Stimulated activated memory B cell treated with anti-CD40 and anti-IgM and Interleukin-4, amounts not matched to agents 10 μg/mL and 1 μg/mL and 100 μg/mL, for 72 hours (primary cell): ENCODE measurements around the gene PCDHA4.
"Not testable (repeated sequence)": the region's sequence is repeated elsewhere in the genome, so short reads cannot be mapped to it uniquely, and the experiment has no call there.

Experiments
- ATAC-seq: fragments of 150-1000 bp; cut with Tn5 transposase; 2 replicates; pipeline ENCODE4 v1.10.0; 2021
- H3K27ac Mint-ChIP-seq: one replicate; pipeline ENCODE4 v1.8.0; 2022; ENCODE audit warnings: mild to moderate bottlenecking, mixed read lengths
- H3K27me3 Mint-ChIP-seq: one replicate; pipeline ENCODE4 v1.8.0; 2022; ENCODE audit warnings: mixed read lengths
- H3K36me3 Mint-ChIP-seq: one replicate; pipeline ENCODE4 v1.8.0; 2022; ENCODE audit warnings: mixed read lengths
- H3K4me1 Mint-ChIP-seq: one replicate; pipeline ENCODE4 v1.8.0; 2022; ENCODE audit warnings: mixed read lengths
- H3K4me3 Mint-ChIP-seq: one replicate; pipeline ENCODE4 v1.8.0; 2022; ENCODE audit warnings: mild to moderate bottlenecking, moderate library complexity, mixed read lengths
- H3K9me3 Mint-ChIP-seq: one replicate; pipeline ENCODE4 v1.8.0; 2022; ENCODE audit warnings: mixed read lengths

The PCDHA4 gene

GRCh38 chr5:140801494-140801841 is 5.4 kb upstream of the PCDHA4 start:
- peaks cover 7% of the 10 kb centered on the region for H3K9me3 Mint-ChIP-seq
- no peaks in the 10 kb centered on the region for H3K36me3 Mint-ChIP-seq
- no peak for ATAC-seq
- H3K27me3 Mint-ChIP-seq = peaks cover 9% of the 10 kb centered on the region
- H3K4me1 Mint-ChIP-seq = no peaks in the 10 kb centered on the region
- no peak overlapping the region for H3K4me3 Mint-ChIP-seq
- H3K27ac Mint-ChIP-seq = no peak overlapping the region

DNA sequence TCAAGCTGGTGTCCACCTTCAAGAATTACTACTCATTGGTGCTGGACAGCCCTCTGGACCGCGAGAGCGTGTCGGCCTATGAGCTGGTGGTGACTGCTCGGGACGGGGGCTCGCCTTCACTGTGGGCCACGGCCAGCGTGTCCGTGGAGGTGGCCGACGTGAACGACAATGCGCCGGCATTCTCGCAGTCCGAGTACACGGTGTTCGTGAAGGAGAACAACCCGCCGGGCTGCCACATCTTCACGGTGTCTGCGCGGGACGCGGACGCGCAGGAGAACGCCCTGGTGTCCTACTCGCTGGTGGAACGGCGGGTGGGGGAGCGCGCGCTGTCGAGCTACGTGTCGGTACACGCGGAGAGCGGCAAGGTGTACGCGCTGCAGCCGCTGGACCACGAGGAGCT is 4.5 kb upstream of the PCDHA4 start:
- ATAC-seq, H3K27me3 Mint-ChIP-seq, H3K4me3 Mint-ChIP-seq, H3K27ac Mint-ChIP-seq, H3K9me3 Mint-ChIP-seq, H3K4me1 Mint-ChIP-seq, H3K36me3 Mint-ChIP-seq: not testable (repeated sequence)

GRCh38 chr5:140802781-140803271 is 4.0 kb upstream of the PCDHA4 start:
- no peaks in the 10 kb centered on the region for H3K36me3 Mint-ChIP-seq
- H3K9me3 Mint-ChIP-seq = peaks cover 7% of the 10 kb centered on the region
- H3K27ac Mint-ChIP-seq = no peak overlapping the region
- no peak overlapping the region for H3K4me3 Mint-ChIP-seq
- no peak for ATAC-seq
- peaks cover 9% of the 10 kb centered on the region for H3K27me3 Mint-ChIP-seq
- no peaks in the 10 kb centered on the region for H3K4me1 Mint-ChIP-seq

GRCh38 chr5:140808241-140808888 is 1.5 kb downstream of the PCDHA4 start:
- not testable (repeated sequence) for H3K4me3 Mint-ChIP-seq, ATAC-seq, H3K4me1 Mint-ChIP-seq, H3K36me3 Mint-ChIP-seq, H3K27me3 Mint-ChIP-seq, H3K27ac Mint-ChIP-seq
- H3K9me3 Mint-ChIP-seq = peaks cover 11% of the 10 kb centered on the region

- ATAC-seq = no peak
- H3K27ac Mint-ChIP-seq = no peak overlapping the region
- peaks cover 9% of the 10 kb centered on the region for H3K9me3 Mint-ChIP-seq
- H3K36me3 Mint-ChIP-seq = no peaks in the 10 kb centered on the region
- no peaks in the 10 kb centered on the region for H3K4me1 Mint-ChIP-seq
- peaks cover 9% of the 10 kb centered on the region for H3K27me3 Mint-ChIP-seq
- no peak overlapping the region for H3K4me3 Mint-ChIP-seq
Measured at GRCh38 chr5:140808889-140809291, 2.0 kb downstream of the PCDHA4 start.

DNA sequence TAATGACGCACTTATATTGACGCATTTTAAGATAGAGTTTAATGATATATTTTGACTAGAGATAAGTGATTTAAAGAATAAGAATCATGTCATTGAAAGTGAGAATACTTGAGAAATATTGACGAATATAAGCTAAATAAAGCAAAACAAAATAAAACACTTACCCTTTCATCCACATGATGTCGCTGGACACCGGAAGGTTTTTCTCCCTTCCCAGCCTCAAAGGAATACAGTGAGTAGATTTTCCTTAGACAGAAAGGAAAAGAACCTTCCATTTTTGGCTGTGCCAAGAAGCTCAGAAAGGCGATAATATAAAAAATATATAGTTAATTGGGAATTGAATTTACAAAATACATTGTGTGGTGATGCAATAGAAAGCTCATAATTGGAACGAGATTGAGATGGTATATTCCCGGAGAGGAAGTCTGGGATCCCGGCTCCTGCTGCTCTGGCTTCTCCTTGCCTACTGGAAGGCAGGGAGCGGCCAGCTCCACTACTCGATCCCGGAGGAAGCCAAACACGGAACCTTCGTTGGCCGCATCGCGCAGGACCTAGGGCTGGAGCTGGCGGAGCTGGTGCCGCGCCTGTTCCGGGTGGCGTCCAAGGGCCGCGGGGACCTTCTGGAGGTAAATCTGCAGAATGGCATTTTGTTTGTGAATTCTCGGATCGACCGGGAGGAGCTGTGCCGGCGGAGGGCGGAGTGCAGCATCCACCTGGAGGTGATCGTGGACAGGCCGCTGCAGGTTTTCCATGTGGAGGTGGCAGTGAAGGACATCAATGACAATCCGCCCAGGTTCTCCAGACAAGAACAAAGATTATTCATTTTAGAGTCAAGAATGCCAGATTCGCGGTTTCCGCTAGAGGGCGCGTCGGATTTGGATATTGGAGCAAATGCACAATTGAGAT is 14.8 kb downstream of the PCDHA4 start, which contains the start of gene PCDHA5:
PCDHA5 (plus strand) TSS at position 239 of the 906 bp plus-strand sequence.
- peaks cover 15% of the 10 kb centered on the region for H3K27me3 Mint-ChIP-seq
- no peak within 1 kb of the TSS for H3K27ac Mint-ChIP-seq
- no peaks in the 10 kb centered on the region for H3K36me3 Mint-ChIP-seq
- no peak for ATAC-seq
- H3K9me3 Mint-ChIP-seq = peaks cover 1% of the 10 kb centered on the region
- no peak within 1 kb of the TSS for H3K4me3 Mint-ChIP-seq
- H3K4me1 Mint-ChIP-seq = no peaks in the 10 kb centered on the region

GRCh38 chr5:140822281-140822629 is 15.4 kb downstream of the PCDHA4 start:
- no peak overlapping the region for H3K4me3 Mint-ChIP-seq
- ATAC-seq = no peak
- H3K36me3 Mint-ChIP-seq = no peaks in the 10 kb centered on the region
- H3K27me3 Mint-ChIP-seq = peaks cover 22% of the 10 kb centered on the region
- H3K27ac Mint-ChIP-seq = no peak overlapping the region
- peaks cover 3% of the 10 kb centered on the region for H3K9me3 Mint-ChIP-seq
- H3K4me1 Mint-ChIP-seq = no peaks in the 10 kb centered on the region

GRCh38 chr5:140822969-140823368 is 16.1 kb downstream of the PCDHA4 start:
- H3K27me3 Mint-ChIP-seq = peaks cover 19% of the 10 kb centered on the region

DNA sequence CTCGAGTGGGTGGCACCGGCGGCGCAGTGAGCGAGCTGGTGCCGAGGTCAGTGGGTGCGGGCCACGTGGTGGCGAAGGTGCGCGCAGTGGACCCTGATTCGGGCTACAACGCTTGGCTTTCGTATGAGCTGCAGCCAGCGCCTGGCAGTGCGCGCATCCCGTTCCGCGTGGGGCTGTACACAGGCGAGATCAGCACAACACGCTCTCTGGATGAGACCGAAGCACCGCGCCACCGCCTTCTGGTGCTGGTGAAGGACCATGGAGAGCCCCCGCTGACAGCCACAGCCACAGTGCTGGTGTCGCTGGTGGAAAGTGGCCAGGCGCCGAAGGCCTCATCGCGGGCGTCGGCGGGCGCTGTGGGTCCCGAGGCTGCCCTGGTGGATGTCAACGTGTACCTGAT is 16.6 kb downstream of the PCDHA4 start:
- H3K4me3 Mint-ChIP-seq = no peak overlapping the region
- peaks cover 3% of the 10 kb centered on the region for H3K9me3 Mint-ChIP-seq
- H3K36me3 Mint-ChIP-seq = no peaks in the 10 kb centered on the region
- peaks cover 15% of the 10 kb centered on the region for H3K27me3 Mint-ChIP-seq
- H3K27ac Mint-ChIP-seq = no peak overlapping the region
- no peak for ATAC-seq
- H3K4me1 Mint-ChIP-seq = no peaks in the 10 kb centered on the region

More at GRCh38 chr5:140822969-140823368, 16.1 kb downstream of the PCDHA4 start:
- not testable (repeated sequence) for H3K36me3 Mint-ChIP-seq, H3K4me3 Mint-ChIP-seq, H3K27ac Mint-ChIP-seq, H3K4me1 Mint-ChIP-seq, H3K9me3 Mint-ChIP-seq, ATAC-seq

DNA sequence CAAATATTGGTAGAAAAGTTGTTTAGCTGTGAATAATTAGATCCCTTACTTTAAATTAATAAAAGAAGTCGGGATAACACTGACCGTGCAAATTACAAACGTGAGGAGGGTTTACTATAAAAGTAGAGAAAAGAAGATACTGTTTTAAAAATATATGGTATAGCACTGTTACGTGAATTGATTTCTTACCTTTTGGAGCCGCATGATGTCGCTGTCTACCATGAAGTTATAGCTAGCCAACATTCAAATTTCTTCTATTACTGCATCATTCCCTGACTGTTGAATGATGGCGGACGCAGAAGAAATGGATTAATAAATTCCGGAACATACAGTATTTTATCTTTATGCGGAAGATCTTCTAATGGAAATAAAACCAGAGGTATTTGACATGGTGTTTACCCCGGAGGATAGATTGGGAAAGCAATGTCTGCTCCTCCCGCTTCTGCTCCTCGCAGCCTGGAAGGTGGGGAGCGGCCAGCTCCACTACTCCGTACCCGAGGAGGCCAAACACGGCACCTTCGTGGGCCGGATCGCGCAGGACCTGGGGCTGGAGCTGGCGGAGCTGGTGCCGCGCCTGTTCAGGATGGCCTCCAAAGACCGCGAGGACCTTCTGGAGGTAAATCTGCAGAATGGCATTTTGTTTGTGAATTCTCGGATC is 21.0 kb downstream of the PCDHA4 start, which contains the start of gene PCDHA6:
PCDHA6 (plus strand) TSS at position 257 of the 658 bp plus-strand sequence; CDS start at position 389, 132 bp downstream.
- no peak for ATAC-seq
- Mint-ChIP-seq H3K9me3 (peaks cover 7% of the 10 kb centered on the region), H3K4me3 (no peak within 1 kb of the TSS), H3K36me3 (no peaks in the 10 kb centered on the region), H3K4me1 (no peaks in the 10 kb centered on the region), H3K27ac (no peak within 1 kb of the TSS), H3K27me3 (peaks cover 22% of the 10 kb centered on the region)

DNA sequence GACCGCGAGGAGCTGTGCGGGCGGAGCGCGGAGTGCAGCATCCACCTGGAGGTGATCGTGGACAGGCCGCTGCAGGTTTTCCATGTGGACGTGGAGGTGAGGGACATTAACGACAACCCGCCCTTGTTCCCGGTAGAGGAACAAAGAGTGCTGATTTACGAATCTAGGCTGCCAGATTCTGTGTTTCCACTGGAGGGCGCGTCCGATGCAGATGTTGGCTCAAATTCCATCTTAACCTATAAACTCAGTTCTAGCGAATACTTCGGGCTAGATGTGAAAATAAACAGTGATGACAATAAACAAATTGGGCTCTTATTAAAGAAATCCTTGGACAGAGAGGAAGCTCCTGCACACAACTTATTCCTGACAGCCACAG is 21.5 kb downstream of the PCDHA4 start:
- Mint-ChIP-seq H3K4me1 (no peaks in the 10 kb centered on the region), H3K36me3 (no peaks in the 10 kb centered on the region), H3K9me3 (peaks cover 9% of the 10 kb centered on the region), H3K27me3 (peaks cover 27% of the 10 kb centered on the region), H3K27ac (no peak overlapping the region), H3K4me3 (no peak overlapping the region)
- no peak for ATAC-seq

DNA sequence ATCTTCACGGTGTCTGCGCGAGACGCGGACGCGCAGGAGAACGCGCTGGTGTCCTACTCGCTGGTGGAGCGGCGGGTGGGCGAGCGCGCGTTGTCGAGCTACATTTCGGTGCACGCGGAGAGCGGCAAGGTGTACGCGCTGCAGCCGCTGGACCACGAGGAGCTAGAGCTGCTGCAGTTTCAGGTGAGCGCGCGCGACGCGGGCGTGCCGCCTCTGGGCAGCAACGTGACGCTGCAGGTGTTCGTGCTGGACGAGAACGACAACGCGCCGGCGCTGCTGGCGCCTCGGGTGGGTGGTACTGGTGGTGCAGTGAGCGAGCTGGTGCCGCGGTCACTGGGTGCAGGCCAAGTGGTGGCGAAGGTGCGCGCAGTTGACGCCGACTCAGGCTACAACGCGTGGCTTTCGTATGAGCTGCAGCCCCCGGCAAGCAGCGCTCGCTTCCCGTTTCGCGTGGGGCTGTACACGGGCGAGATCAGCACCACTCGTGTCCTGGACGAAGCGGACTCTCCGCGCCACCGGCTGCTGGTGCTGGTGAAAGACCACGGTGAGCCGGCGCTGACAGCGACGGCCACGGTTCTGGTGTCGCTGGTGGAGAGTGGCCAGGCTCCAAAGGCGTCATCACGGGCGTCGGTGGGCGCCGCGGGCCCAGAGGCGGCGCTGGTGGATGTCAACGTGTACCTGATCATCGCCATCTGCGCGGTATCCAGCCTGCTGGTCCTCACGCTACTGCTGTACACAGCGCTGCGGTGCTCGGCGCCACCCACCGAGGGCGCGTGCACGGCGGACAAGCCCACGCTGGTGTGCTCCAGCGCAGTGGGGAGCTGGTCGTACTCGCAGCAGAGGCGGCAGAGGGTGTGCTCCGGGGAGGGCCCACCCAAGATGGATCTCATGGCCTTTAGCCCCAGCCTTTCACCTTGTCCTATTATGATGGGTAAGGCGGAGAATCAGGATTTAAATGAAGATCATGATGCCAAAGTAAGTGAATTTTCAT is 22.9 kb downstream of the PCDHA4 start:
- peaks cover 27% of the 10 kb centered on the region for H3K27me3 Mint-ChIP-seq
- not testable (repeated sequence) for H3K9me3 Mint-ChIP-seq, H3K36me3 Mint-ChIP-seq, H3K27ac Mint-ChIP-seq, H3K4me1 Mint-ChIP-seq, ATAC-seq, H3K4me3 Mint-ChIP-seq

DNA sequence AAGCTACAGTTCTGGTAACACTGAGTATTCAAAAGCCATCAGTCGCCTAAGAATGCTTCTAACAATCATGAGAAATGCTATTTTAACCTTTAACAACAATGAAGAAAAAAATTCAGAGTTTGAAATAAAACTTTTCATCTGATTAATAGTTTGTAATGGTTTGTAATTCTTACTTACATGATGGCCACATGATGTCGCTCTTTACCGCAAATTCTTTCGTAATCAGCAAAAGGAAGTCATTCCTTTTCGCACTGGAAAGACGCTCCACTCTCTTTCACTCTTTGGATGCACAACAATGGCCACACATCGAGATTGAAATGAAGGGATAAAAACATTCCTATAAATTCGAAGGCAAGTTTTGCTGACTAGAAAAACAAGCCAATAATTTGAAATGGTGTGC is 27.1 kb downstream of the PCDHA4 start, which contains the start of gene PCDHA7:
PCDHA7 (plus strand) TSS at position 277 of the 400 bp plus-strand sequence; CDS start at position 392, 115 bp downstream.
- H3K27me3 Mint-ChIP-seq = peaks cover 21% of the 10 kb centered on the region
- peaks cover 14% of the 10 kb centered on the region for H3K9me3 Mint-ChIP-seq
- H3K27ac Mint-ChIP-seq = no peak within 1 kb of the TSS
- no peak for ATAC-seq
- H3K4me1 Mint-ChIP-seq = no peaks in the 10 kb centered on the region
- no peak within 1 kb of the TSS for H3K4me3 Mint-ChIP-seq
- H3K36me3 Mint-ChIP-seq = no peaks in the 10 kb centered on the region

DNA sequence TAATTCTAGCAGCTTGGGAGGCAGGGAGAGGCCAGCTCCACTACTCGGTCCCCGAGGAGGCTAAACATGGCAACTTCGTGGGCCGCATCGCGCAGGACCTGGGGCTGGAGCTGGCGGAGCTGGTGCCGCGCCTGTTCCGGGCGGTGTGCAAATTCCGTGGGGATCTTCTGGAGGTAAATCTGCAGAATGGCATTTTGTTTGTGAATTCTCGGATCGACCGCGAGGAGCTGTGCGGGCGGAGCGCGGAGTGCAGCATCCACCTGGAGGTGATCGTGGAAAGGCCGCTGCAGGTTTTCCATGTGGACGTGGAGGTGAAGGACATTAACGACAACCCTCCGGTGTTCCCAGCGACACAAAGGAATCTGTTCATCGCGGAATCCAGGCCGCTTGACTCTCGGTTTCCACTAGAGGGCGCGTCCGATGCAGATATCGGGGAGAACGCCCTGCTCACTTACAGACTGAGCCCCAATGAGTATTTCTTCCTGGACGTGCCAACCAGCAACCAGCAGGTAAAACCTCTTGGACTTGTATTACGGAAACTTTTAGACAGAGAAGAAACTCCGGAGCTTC is 27.7 kb downstream of the PCDHA4 start:
- not testable (repeated sequence) for H3K27ac Mint-ChIP-seq, H3K36me3 Mint-ChIP-seq, ATAC-seq, H3K4me1 Mint-ChIP-seq, H3K4me3 Mint-ChIP-seq
- Mint-ChIP-seq H3K9me3 (peaks cover 14% of the 10 kb centered on the region), H3K27me3 (peaks cover 24% of the 10 kb centered on the region)
